M059J (cell line): ENCODE results near the gene TEX38. TPM values are rescaled to one million over a fixed set of nuclear protein-coding genes. Genes with fewer than 3 reads are reported as not detected.
"Not testable (repeated sequence)": the region's sequence is repeated elsewhere in the genome, so short reads cannot be mapped to it uniquely, and the experiment has no call there.

ENCODE experiments used
- DNase-seq: peaks from one replicate; pipeline ENCODE4 v3.0.0-alpha.2; 2012; ENCODE audit warnings: low read depth
- total RNA-seq: library from RNA; depleted of rRNA; stranded (reverse); fragments of >200 nt; shearing (Covaris generic); gene quantifications from 2 replicates; pipeline ENCODE4 v1.2.3, GENCODE V29; 2014

The TEX38 gene
- total RNA-seq, 1 experiment from 2014 or later: not detected

GRCh38 chr1:46687921-46688509, 16.4 kb downstream of the TEX38 start:
- DNase-seq: no peak

DNA sequence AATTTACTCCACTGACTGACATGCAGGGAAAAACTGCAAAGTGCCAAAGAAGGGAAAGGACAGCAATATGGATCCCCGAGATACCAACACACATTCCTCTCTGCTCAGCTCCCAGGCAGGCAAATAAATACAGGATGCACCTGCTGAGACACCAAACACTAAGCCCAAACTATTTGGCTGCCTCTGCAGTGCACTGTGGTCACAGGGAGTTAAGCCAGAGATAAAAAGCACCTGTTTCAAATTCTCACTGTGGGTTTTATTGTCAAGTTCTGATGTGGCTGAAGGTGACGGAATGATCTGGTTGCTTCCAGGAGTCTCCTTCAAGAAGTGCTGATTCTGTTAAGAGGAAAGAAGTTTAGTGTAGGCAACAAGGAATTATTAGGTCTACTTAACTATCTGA, 17.7 kb downstream of the TEX38 start:
- no peak for DNase-seq

GRCh38 chr1:46689897-46690296, 18.2 kb downstream of the TEX38 start:
- no peak for DNase-seq

- DNase-seq: peak; percentile 22
Measured at GRCh38 chr1:46690931-46691421, 19.3 kb downstream of the TEX38 start.

DNA sequence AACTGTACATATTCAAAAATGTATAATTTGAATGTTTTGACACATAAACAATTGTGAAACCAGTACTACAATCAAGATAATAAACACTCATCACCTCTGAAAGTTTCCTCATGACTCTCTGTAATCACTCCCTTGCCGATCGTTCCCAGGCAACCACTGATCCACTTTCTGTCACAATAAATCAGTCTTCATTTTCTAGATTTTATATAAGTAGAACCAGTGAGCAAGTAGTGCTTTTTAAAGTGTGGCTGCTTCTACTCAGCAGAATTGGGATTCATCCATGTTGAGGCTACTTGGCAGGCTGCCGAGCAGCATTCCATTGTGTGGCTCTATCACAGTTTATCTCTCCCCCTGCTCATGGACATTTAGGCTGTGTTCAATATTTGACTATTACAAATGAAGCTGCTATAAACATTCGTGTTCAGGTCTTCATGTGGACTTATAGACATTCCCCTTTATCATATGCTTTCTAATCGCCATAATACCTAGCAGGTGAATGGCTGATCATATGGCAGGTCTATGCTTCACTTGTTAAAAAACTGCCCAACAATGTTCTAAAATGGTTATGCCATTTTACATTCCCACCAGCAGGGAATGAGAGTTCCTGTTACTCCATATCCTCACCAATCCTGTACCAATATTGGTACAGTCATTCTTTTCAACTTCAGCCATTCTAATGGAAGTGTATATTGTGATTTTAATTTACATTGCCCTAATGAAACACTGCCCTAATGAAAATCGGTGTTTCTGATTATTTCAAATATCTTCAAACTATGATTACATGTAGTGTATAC, 20.5 kb downstream of the TEX38 start:
- peak; percentile 26 for DNase-seq

- DNase-seq: no peak
Measured at GRCh38 chr1:46692811-46693770, 21.4 kb downstream of the TEX38 start.

DNA sequence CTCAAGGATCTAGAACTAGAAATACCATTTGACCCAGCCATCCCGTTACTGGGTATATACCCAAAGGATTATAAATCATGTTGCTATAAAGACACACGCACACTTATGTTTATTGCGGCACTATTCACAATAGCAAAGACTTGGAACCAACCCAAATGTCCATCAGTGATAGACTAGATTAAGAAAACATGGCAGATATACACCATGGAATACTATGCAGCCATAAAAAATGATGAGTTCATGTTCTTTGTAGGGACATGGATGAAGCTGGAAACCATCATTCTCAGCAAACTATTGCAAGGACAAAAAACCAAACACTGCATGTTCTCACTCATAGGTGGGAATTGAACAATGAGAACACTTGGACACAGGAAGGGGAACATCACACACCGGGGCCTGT, 23.0 kb downstream of the TEX38 start:
- not testable (repeated sequence) for DNase-seq

- DNase-seq: no peak
Measured at GRCh38 chr1:46697053-46697452, 25.4 kb downstream of the TEX38 start.

GRCh38 chr1:46699666-46700065, 28.0 kb downstream of the TEX38 start:
- DNase-seq: no peak

DNA sequence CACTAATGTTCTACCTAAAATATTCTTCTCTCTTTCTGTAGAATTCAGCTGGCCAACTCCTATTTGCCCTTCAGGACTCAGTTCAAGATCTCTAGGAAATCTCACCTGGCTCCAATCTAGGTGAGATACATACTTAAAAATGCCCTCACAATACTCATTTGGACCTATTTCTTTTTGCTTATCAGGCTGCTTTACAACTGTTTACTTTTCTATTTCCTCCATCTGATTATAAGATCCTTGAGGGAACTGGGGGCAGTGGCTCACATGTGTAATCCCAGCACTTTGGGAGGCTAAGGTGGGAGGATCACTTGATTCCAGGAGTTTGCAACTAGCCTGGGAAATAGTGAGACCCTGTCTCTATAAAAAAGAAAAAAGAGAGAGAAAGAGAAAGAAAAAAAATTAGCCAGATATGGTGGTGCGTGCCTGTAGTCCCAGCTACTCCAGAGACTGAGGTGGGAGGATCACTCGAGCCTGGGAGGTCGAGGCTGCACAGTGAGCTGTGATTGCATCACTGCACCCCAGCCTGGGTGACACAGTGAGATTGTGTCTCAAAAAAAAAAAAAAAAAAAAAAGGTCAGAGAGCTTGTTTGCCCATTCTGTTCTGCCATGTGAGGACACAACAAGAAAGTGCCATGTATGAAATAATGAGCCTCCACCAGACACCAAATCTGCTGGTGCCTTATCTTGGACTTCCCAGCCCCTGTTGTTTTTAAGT, 32.4 kb downstream of the TEX38 start:
- DNase-seq: no peak

DNA sequence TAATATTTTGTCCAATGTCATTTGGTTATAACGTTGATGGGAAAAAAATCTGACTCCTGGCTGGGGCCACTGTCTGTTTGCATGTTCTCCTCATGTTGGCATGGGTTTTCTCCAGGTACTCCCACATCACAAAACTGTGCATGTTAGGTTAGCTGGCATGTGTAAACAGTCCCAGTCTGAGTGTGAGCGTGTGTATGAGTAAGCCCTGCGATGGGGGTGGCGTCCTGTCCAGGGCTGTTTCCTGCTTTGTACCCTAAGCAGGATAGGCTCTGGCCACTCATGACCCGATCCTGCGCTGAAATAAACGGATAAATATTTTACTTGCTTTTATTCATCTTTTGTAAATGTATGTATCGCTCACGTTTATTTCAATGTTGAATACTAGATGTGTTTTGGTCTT, 33.8 kb downstream of the TEX38 start:
- DNase-seq: no peak

DNA sequence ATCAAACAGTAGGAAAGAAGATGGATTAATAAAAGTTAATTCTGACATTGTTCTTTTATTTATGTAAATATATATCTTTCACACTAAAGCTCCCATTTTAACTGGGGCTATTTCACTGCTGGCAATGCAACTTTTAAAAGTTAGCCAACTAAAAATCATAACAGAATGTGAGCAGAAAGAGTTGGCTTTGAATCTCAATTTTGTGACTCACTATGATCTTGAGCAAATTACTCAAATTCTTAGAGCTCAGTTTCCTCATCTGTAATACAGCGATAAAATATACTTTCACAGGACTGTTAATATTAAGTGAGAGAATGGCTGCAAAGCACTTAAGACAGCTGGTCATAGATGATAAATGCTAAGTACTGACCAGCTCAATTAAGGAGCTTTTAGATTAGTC, 36.5 kb downstream of the TEX38 start:
- DNase-seq: no peak

GRCh38 chr1:46714976-46715375, 43.3 kb downstream of the TEX38 start:
- no peak for DNase-seq

DNA sequence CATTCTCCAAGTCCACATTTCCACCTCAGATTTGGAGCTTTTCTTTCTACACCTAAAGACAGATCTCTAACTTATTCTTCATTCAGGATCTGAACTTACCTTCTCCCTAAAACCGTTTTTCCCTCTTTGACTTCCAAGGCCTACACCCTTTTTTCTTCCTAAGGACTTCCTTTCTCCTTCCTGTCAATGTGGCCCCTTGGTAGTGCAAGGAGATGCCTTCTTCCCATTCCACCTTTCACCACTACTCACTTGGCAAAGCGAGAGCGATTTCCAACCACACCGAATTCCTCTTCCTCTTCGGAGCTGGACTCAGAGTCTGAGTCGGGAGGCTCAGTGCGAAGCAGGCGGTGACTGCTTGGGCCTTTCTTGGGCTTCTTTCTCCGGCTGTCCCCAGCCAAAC, 46.0 kb downstream of the TEX38 start:
- DNase-seq: no peak

DNA sequence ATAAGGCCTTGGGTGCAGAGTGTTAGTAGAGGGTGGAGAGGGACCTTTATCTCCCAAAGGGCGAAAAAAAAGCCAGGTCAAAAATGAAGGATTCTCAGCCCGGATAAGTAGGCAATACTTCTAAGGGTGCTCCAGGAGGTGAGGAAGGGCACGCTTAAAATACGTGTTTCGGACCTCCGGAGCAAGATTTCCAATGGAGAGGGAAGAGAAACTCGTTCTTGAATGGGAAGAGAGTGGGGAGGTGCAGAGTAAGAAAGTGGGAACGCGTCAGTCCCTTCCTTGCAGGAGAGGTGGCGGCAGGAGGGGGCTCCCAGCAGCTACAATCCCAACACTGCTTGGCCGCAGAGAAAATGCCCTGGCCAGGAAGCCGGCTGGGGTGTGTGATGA, 46.7 kb downstream of the TEX38 start:
- DNase-seq: peak; percentile 18

- peak; percentile 92 for DNase-seq
Measured at GRCh38 chr1:46718727-46719622, 47.3 kb downstream of the TEX38 start, which contains the start of gene EFCAB14. Gene EFCAB14, minus strand, starts transcription at chr1:46719114. Its CDS starts 1,027 bp downstream, at chr1:46718087.

DNA sequence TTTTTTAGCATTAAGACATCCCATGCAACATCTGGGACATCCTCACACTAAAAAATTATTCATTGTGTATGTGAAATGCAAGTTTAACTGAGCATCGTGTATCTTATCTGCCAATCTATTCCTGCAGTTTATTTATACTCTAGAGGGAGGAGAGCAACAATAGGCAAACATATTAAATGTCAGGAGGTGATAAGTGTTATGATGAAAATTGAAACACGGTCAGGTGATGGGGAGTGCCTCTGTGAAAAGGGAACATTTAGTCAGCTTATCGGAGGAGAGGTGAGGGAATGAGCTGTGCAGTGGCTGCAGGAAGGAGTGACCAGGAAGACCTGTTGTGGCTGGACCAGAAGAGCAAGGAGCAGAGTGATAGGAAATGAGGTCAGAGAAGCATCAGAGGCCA, 48.0 kb downstream of the TEX38 start:
- peak; percentile 9 for DNase-seq

DNA sequence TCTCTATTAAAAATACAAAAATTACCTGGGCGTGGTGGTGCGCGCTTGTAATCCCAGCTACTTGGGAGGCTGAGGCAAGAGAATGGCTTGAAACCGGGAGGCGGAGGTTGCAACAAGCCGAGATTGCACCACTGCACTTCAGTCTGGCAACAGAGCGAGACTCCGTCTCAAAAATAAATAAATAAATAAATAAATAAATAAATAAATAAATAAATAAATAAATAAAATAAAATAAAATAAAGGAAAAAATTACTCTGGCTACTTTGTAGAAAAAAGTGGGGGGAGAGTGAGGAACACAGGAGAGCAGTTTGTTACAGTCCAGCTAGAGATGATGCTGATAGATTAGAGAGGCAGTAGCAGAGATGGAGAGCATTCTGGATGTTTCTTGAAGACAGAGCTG, 48.7 kb downstream of the TEX38 start:
- DNase-seq: not testable (repeated sequence)

GRCh38 chr1:46721204-46721603, 49.5 kb downstream of the TEX38 start:
- no peak for DNase-seq

- DNase-seq: no peak
Measured at GRCh38 chr1:46721686-46722205, 50.1 kb downstream of the TEX38 start.
